Astrocyte (in vitro differentiated cells and primary cell): Measurements from ENCODE around the gene PRR15. TPM values are rescaled to one million over a fixed set of nuclear protein-coding genes. Genes with fewer than 3 reads are reported as not detected.

Experiments used
- DNase-seq: peaks from one replicate; pipeline ENCODE4 v3.0.0-alpha.2; 2010; ENCODE audit warnings: low read depth
- FAIRE-seq: peaks from 2 replicates; lab custom pipeline; 2011; peaks lifted over from hg19 to GRCh38; lab: Jason Lieb, UNC
- H2AFZ ChIP-seq: 2 replicates; pipeline ENCODE4 v1.6.0; 2012; ENCODE audit warnings: low read depth, low read length, inconsistent platforms
- H3K27ac ChIP-seq: 2 replicates; pipeline ENCODE4 v1.5.1; 2011; ENCODE audit warnings: low read depth, low read length, inconsistent platforms
- H3K27me3 ChIP-seq: 2 replicates; pipeline ENCODE4 v1.6.0; 2011; ENCODE audit warnings: low read length, inconsistent platforms; ENCODE audit not compliant: insufficient read depth
- H3K36me3 ChIP-seq: 2 replicates; pipeline ENCODE4 v1.5.1; 2011; ENCODE audit warnings: low read length, inconsistent platforms; ENCODE audit not compliant: insufficient read depth
- H3K4me1 ChIP-seq: 2 replicates; pipeline ENCODE4 v1.5.1; 2011; ENCODE audit warnings: low read length, inconsistent platforms; ENCODE audit not compliant: insufficient read depth
- H3K4me2 ChIP-seq: 2 replicates; pipeline ENCODE4 v1.6.0; 2012; ENCODE audit warnings: low read length, inconsistent platforms
- H3K4me3 ChIP-seq: 2 replicates; pipeline ENCODE4 v1.5.1; 2011; ENCODE audit warnings: low read depth, mild to moderate bottlenecking, low read length, inconsistent platforms; ENCODE audit not compliant: insufficient read depth
- H3K79me2 ChIP-seq: 2 replicates; pipeline ENCODE4 v1.6.0; 2012; ENCODE audit warnings: mild to moderate bottlenecking, low read length, inconsistent platforms; ENCODE audit not compliant: insufficient read depth
- H3K9ac ChIP-seq: 2 replicates; pipeline ENCODE4 v1.6.0; 2012; ENCODE audit warnings: mild to moderate bottlenecking, low read length, inconsistent platforms
- H3K9me3 ChIP-seq: 2 replicates; pipeline ENCODE4 v1.5.1; 2012; ENCODE audit warnings: low read depth, mild to moderate bottlenecking, low read length, inconsistent platforms; ENCODE audit not compliant: insufficient read depth
- H4K20me1 ChIP-seq: 2 replicates; pipeline ENCODE4 v1.6.0; 2012; ENCODE audit warnings: low read length, inconsistent platforms; ENCODE audit not compliant: insufficient read depth
- H3K27ac Mint-ChIP-seq: one replicate; pipeline ENCODE4 v1.8.0; 2021; ENCODE audit warnings: mild to moderate bottlenecking, mixed read lengths; ENCODE audit not compliant: unreplicated experiment
- H3K27me3 Mint-ChIP-seq: one replicate; pipeline ENCODE4 v1.8.0; 2021; ENCODE audit warnings: low read depth, mixed read lengths; ENCODE audit not compliant: unreplicated experiment
- H3K36me3 Mint-ChIP-seq: one replicate; pipeline ENCODE4 v1.8.0; 2021; ENCODE audit warnings: low read depth, mixed read lengths; ENCODE audit not compliant: unreplicated experiment
- H3K4me1 Mint-ChIP-seq: one replicate; pipeline ENCODE4 v1.8.0; 2021; ENCODE audit warnings: low read depth, mixed read lengths; ENCODE audit not compliant: unreplicated experiment
- H3K4me3 Mint-ChIP-seq: one replicate; pipeline ENCODE4 v1.8.0; 2021; ENCODE audit warnings: mild to moderate bottlenecking, moderate library complexity, mixed read lengths; ENCODE audit not compliant: unreplicated experiment
- H3K9me3 Mint-ChIP-seq: one replicate; pipeline ENCODE4 v1.8.0; 2021; ENCODE audit warnings: mild to moderate bottlenecking, mixed read lengths; ENCODE audit not compliant: unreplicated experiment
- EZH2 ChIP-seq: IDR thresholded peaks from 2 replicates; pipeline ENCODE4 v1.6.1; 2012; ENCODE audit warnings: mild to moderate bottlenecking, low read length, inconsistent platforms; ENCODE audit not compliant: insufficient read depth
- total RNA-seq: library from RNA; stranded (reverse); gene quantifications from 2 replicates; pipeline ENCODE4 v1.2.1, GENCODE V29; 2021
- TF ChIP-seq, protein P1 (sequence below): IDR thresholded peaks from 2 replicates; pipeline ENCODE4 v1.5.1; 2011; ENCODE audit warnings: low read depth, mild to moderate bottlenecking, inconsistent platforms, low read length, moderate library complexity; ENCODE audit not compliant: insufficient read depth

The PRR15 gene
- total RNA-seq, 1 donor from 2014 or later, result 11.1 TPM

DNA sequence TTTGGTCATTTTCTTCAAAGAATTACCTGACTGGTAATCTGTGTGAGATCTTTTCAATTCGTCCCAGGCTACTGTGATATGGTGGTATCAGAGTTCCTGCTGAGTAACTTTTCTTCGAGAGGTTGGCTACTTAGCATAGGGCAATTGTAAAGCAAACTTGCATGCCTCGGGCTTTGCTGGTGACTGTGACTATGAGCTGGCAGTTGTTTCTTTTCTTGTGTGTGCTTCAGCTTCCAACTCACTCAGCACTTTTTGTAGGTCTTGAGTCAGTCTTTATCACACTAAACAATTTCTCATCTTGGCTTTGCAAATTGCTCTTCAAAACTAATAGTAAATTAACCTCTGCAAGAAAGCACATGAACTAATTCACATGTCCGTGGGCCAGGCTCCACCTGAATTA is 44.3 kb downstream of the PRR15 start:
- H3K4me1 Mint-ChIP-seq, result peaks cover 21% of the 10 kb centered on the region
- H3K27ac Mint-ChIP-seq, result no peak overlapping the region
- DNase-seq (peak; percentile 67), FAIRE-seq (peak; percentile 93)
- Histone ChIP-seq H3K4me1 (peaks cover 20% of the 10 kb centered on the region), H2AFZ (no peak overlapping the region), H3K36me3 (no peaks in the 10 kb centered on the region), H3K9ac (no peak overlapping the region), H4K20me1 (no peaks in the 10 kb centered on the region), H3K79me2 (no peaks in the 10 kb centered on the region), H3K4me3 (no peak overlapping the region), H3K9me3 (no peaks in the 10 kb centered on the region), H3K27ac (no peak overlapping the region), H3K4me2 (no peak overlapping the region), H3K27me3 (no peaks in the 10 kb centered on the region)
- H3K9me3 Mint-ChIP-seq, result no peaks in the 10 kb centered on the region
- no peaks in the 10 kb centered on the region for H3K27me3 Mint-ChIP-seq
- TF ChIP-seq, protein P1, sequence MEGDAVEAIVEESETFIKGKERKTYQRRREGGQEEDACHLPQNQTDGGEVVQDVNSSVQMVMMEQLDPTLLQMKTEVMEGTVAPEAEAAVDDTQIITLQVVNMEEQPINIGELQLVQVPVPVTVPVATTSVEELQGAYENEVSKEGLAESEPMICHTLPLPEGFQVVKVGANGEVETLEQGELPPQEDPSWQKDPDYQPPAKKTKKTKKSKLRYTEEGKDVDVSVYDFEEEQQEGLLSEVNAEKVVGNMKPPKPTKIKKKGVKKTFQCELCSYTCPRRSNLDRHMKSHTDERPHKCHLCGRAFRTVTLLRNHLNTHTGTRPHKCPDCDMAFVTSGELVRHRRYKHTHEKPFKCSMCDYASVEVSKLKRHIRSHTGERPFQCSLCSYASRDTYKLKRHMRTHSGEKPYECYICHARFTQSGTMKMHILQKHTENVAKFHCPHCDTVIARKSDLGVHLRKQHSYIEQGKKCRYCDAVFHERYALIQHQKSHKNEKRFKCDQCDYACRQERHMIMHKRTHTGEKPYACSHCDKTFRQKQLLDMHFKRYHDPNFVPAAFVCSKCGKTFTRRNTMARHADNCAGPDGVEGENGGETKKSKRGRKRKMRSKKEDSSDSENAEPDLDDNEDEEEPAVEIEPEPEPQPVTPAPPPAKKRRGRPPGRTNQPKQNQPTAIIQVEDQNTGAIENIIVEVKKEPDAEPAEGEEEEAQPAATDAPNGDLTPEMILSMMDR, result no peak
- TF ChIP-seq EZH2, result no peak
- H3K4me3 Mint-ChIP-seq, result no peak overlapping the region
- H3K36me3 Mint-ChIP-seq, result no peaks in the 10 kb centered on the region

DNA sequence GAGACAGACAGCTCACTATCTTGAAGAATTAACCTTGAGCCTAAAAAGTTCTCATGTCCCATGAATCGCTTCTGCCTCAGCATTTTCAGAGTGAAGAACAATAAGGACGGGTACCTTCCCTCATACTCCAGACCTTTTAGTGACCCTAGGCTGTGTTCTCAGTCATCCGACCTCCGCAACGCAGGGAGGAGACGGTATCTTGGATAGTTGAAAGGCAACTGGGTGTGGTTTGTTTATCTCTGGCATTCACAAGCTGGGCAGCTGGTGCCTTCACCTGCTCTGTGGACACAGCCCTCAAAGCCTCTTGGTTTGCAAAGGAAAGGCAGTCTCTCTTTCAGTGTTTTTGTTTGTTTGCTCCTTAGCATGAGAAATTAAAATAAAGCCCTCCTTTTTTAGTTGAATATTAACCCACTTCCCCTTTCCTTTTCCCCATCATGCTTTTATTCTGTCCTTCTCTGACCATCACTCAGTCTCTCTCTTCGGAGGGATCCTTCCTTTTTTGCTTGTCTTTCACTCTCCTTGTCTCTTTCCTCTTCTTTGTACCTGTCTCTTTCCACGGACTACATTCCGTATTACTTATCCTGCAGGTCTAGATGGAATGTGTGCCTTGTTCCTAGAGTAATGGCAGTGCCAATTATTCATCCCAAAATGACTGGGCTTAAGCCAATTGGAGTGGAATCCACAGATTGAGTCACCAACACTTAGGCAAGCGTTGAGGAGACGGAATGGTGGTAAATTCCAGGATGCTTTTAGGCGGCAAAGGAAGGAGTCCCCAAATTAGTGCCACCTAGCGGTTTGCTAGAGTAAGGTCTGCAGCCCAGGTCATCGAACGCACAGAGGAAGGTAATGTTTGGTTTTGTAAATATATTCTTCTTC is 45.8 kb downstream of the PRR15 start:
- FAIRE-seq (peak; percentile 41), DNase-seq (peak; percentile 60)
- Mint-ChIP-seq H3K27me3 (no peaks in the 10 kb centered on the region), H3K4me1 (peaks cover 21% of the 10 kb centered on the region), H3K27ac (no peak overlapping the region), H3K4me3 (no peak overlapping the region), H3K36me3 (no peaks in the 10 kb centered on the region), H3K9me3 (no peaks in the 10 kb centered on the region)
- Histone ChIP-seq H3K4me1 (peaks cover 23% of the 10 kb centered on the region), H2AFZ (no peak overlapping the region), H3K79me2 (no peaks in the 10 kb centered on the region), H4K20me1 (no peaks in the 10 kb centered on the region), H3K9me3 (no peaks in the 10 kb centered on the region), H3K27me3 (no peaks in the 10 kb centered on the region), H3K4me2 (no peak overlapping the region), H3K4me3 (no peak overlapping the region), H3K27ac (no peak overlapping the region), H3K36me3 (no peaks in the 10 kb centered on the region), H3K9ac (no peak overlapping the region)
- no peak for TF ChIP-seq EZH2
- TF ChIP-seq, protein P1, result peak; percentile 71

DNA sequence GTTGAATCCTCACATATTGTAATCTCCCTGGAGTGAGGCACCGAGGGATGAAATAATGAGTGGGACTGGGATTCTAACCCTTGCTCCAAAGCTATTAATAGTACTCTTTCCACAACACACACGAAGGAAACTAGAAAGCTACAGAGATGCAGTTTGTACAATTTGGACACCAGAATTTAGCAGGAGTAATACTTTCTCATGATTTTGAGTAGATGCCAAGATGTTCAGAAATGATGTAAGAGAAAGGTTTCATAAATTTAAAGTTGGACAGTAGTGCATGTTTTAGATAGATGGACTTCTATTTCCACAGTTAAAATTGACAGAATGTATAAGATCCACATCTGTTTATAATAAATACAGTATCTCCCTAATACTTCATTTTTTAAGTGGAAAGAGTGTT is 46.5 kb downstream of the PRR15 start:
- no peaks in the 10 kb centered on the region for H3K36me3 ChIP-seq
- H3K27ac ChIP-seq, result no peak overlapping the region
- Mint-ChIP-seq H3K27ac (no peak overlapping the region), H3K4me3 (no peak overlapping the region), H3K9me3 (no peaks in the 10 kb centered on the region), H3K4me1 (peaks cover 21% of the 10 kb centered on the region), H3K27me3 (no peaks in the 10 kb centered on the region), H3K36me3 (no peaks in the 10 kb centered on the region)
- no peak overlapping the region for H3K4me2 ChIP-seq
- no peak overlapping the region for H2AFZ ChIP-seq
- H3K4me1 ChIP-seq, result peaks cover 23% of the 10 kb centered on the region
- no peaks in the 10 kb centered on the region for H3K27me3 ChIP-seq
- H3K4me3 ChIP-seq, result no peak overlapping the region
- DNase-seq (no peak), FAIRE-seq (no peak)
- no peaks in the 10 kb centered on the region for H4K20me1 ChIP-seq
- TF ChIP-seq EZH2, result no peak
- TF ChIP-seq, protein P1, result no peak
- H3K9ac ChIP-seq, result no peak overlapping the region
- H3K79me2 ChIP-seq, result no peaks in the 10 kb centered on the region
- no peaks in the 10 kb centered on the region for H3K9me3 ChIP-seq
